Left cardiac atrium (tissue), 4 donors: ENCODE data around the gene CCDC24. TPM values are rescaled to one million over a fixed set of nuclear protein-coding genes. Genes with fewer than 3 reads are reported as not detected.

ENCODE experiments used
- ATAC-seq, 2 donors: fragments of 200-7000 bp; cut with Tn5 transposase; one replicate each; pipeline ENCODE4 v1.9.1; 2020; ENCODE audit warnings: mild to moderate bottlenecking in 2 of 2, moderate library complexity in 2 of 2
- DNase-seq: peaks from one replicate; pipeline ENCODE4 v3.0.0-alpha.2; 2020
- intact Hi-C, 2 donors: fragments of 100-400 bp; cut with DNase I; formaldehyde crosslinking; loops; one replicate each; pipeline versions ENCODE4 v1.14.1 to v1.15.1; 2022 to 2023
- total RNA-seq, 2 donors: library from RNA; stranded (reverse); fragmentation: NEBNext Ultra II Directional; extraction: Animal tissue kit (Norgen Biotek cat#: 25700); gene quantifications; one replicate each; pipeline ENCODE4 v1.2.1, GENCODE V29; 2021
- donor health status: DM: no; HTN: yes; CAD: no.
- donor health status: DM: no; HTN: yes; CAD: no; lungs with severe emphysema.
- donor health status: DM: yes; HTN: yes; CAD: no.
- donor health status: Dilated cardiomyopathy.

The CCDC24 gene
- total RNA-seq, 2 donors from 2014 or later: 1.8 to 2.2 TPM

DNA sequence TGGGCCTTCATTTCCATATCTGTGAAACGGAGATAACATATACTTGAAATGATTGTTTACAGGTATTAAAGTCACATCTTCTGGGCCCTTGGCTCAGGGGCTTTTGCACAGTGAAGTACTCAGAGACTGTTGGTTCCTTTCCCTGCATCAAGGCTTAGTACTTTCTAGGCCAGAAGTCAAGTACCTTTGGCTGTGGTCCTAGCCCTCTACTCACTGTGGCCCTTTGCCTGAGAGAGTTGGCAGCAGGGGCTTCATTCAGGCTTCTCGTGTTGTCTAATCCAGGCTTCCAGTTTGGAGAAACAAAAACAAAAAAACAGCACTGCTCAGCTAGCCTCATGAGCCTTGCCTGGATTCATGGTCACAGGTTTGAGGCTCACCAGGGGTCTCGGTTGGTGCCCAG, 29.7 kb upstream of the CCDC24 start:
- no peak for ATAC-seq
- no peak for DNase-seq
- intact Hi-C loops: no loop called here

GRCh38 chr1:43962324-43962723, 29.1 kb upstream of the CCDC24 start:
- intact Hi-C loops: no loop called here
- ATAC-seq: no peak
- DNase-seq: no peak

- DNase-seq (no peak), ATAC-seq (no peak)
- intact Hi-C loops: no loop called here
Measured at GRCh38 chr1:43963006-43963405, 28.4 kb upstream of the CCDC24 start.

GRCh38 chr1:43963890-43964289, 27.5 kb upstream of the CCDC24 start:
- no peak for ATAC-seq
- no peak for DNase-seq
- intact Hi-C loops: no loop called here

DNA sequence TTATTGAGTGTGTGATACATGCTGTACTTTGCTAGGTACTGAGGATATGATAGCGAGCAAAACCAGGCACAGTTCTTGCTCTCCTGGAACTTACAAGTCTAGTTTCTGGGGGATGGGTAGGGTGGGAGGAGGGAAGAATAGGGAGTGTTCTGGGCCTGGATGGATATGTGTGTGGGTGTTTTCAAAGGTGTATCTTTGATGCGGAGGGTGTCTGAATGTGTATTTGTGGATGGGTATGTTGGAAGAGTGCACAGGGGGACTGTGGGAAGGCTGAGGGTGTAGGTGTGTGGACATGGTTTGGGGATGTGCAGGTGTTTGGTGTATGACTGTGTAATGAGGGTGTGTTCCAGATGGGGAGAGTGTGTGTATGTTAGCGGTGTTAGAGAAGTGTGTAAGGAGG, 26.1 kb upstream of the CCDC24 start:
- ATAC-seq (no peak), DNase-seq (no peak)
- intact Hi-C loops: no loop called here

GRCh38 chr1:43968348-43968948, 23.0 kb upstream of the CCDC24 start:
- intact Hi-C loops: no loop called here
- ATAC-seq (no peak), DNase-seq (no peak)

GRCh38 chr1:43969416-43969745, 22.0 kb upstream of the CCDC24 start:
- intact Hi-C loops: no loop called here
- no peak for DNase-seq
- ATAC-seq: no peak

DNA sequence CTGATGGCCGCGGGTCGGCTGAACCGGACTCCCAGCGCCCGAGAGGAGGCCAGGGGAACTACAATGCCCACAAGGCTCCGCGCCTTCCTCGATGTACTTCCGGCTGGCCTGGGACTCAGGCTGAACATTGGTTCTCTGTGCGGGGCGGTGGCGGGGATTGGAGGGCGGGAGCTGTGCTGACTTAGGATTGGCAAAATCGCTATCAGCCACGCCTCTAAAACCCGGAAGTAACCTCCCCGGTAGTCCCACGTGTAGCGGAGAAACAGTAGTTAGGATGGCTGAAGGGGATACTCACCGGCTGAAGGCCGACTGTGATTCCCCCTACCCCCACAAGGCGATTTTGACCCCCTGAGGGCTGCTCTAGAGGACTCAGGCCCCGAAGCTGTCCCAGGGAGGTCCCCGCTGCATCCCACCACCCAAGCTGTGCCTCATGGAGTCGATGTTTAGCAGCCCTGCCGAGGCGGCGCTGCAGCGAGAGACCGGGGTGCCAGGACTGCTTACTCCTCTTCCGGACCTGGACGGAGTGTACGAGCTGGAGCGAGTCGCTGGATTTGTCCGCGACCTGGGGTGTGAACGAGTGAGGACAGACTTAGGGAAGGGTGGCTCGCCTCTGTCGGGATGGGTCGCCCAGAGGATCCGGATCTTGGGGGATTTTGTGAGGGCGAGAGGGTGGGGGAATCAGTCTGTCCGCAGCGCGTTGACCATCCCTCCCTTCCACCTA, 21.5 kb upstream of the CCDC24 start, which contains the start of gene DPH2:
DPH2 (plus strand) TSS at position 265 of the 721 bp plus-strand sequence; CDS start at position 431, 166 bp downstream.
- DNase-seq: peak; percentile 98
- ATAC-seq: peak; percentile 93 to 95
- intact Hi-C loops: no loop called here

- DNase-seq (no peak), ATAC-seq (no peak)
- intact Hi-C loops: no loop called here
Measured at GRCh38 chr1:43970502-43970901, 20.9 kb upstream of the CCDC24 start.

DNA sequence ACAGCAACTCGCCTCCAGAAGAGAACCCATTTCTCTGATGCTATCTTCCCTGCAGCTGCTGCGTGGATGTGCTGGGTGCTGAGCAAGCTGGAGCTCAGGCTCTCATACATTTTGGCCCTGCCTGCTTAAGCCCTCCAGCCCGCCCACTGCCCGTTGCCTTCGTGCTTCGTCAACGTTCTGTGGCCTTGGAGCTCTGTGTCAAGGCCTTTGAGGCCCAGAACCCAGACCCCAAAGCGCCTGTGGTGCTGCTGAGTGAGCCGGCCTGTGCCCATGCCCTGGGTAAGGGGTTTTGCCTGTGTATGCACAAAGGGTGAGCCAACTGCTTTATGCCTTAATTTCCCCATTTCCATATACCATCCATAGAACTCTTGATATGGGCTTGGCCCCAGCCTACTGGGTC, 20.5 kb upstream of the CCDC24 start:
- intact Hi-C loops: no loop called here
- no peak for DNase-seq

DNA sequence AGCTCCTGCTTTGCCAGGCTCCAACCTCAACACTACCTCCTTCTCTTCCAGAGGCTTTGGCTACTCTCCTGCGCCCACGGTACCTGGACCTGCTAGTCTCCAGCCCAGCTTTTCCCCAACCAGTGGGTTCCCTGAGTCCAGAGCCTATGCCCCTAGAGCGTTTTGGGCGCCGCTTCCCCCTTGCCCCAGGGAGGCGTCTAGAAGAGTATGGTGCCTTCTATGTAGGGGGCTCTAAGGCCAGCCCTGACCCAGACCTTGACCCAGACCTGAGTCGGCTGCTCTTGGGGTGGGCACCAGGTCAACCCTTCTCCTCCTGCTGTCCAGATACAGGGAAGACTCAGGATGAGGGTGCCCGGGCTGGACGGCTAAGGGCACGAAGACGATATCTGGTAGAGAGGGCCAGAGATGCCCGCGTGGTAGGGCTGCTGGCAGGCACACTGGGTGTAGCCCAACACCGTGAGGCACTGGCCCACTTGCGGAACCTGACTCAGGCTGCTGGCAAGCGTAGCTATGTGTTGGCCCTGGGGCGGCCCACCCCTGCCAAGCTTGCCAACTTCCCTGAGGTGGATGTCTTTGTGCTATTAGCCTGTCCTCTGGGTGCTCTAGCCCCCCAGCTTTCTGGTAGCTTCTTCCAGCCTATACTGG, 19.9 kb upstream of the CCDC24 start:
- intact Hi-C loops: no loop called here
- no peak for ATAC-seq
- no peak for DNase-seq

More for the DNA sequence above, 20.5 kb upstream of the CCDC24 start:
- ATAC-seq: no peak

DNA sequence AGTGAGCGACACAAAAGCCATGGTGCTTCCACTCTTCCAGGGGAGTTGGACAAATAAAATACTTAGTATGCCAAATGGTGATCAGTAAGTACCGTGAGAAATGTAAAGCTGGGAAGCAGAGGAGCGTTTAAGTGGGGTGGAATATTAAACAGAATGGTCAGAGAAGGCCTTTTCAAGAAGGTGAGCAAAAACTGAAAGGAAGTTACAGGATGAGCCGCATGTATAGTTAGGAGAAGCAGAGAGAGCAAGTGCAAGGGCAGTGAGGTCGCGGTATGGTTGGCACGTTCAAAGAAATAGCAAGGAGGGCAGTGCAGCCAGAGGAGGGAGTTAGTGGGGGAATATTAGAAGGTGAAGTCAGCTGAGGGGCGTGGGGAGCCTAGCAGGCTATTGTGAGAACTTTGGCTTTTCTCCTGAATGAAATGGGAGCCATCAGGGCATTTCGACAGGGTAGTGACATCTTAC, 17.4 kb upstream of the CCDC24 start:
- ATAC-seq (no peak), DNase-seq (no peak)
- intact Hi-C loops: no loop called here

GRCh38 chr1:43974443-43975248, 16.8 kb upstream of the CCDC24 start, which contains the start of gene ATP6V0B:
TSS of gene ATP6V0B (plus strand) at chr1:43974960. CDS start at chr1:43975041, 81 bp downstream.
- DNase-seq: peak; percentile 98
- intact Hi-C loops: no loop called here
- ATAC-seq: peak; percentile 88 to 92

DNA sequence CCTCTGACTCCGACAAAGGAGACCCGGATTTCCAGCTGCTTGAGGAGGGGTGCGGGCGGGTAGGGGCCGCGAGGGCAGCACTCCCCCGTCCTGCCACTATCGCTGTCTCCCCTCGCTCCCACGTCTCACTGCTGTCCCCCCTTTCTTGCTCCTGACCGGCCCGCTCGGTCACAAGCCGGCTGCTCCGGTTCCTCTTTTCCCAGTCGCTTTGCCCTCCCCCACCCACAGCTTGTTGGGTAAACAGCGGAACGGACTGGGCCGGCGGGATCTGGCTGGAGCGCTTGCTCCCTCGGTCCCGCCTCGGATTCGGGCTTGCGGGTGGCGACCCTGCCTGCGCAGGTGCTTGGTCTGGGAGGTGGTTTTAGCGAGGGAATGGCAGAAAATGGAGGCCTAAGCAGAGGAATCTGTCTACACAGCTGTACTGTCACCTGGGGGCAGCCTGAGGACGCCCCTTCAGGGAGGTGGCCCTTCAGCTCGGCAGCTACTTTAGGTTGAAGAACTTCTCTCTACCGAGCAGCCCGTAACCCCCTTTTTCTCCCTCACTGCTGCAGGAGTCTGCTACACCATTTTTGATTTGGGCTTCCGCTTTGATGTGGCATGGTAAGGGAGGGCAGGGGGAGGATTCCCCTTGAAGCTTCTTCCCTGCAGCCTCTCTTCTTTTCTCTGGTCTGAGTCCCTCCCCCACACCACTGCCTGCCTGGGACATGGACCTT, 16.0 kb upstream of the CCDC24 start:
- DNase-seq: peak; percentile 74
- peak; percentile 34 to 39 for ATAC-seq
- intact Hi-C loops: no loop called here

DNA sequence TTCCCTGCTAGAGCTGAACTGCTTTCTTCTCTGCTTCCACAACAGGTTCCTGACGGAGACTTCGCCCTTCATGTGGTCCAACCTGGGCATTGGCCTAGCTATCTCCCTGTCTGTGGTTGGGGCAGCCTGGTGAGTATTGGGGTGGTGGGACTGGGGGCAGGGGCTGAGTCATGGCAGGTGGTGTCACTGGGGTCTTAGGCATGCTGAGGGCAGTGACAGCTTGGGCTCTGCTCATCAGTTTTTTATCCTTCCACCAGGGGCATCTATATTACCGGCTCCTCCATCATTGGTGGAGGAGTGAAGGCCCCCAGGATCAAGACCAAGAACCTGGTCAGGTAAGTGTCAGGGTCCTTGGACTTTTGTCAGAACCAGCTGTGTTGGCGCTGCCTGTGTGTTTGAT, 15.4 kb upstream of the CCDC24 start:
- no peak for ATAC-seq
- intact Hi-C loops: no loop called here
- DNase-seq: no peak

DNA sequence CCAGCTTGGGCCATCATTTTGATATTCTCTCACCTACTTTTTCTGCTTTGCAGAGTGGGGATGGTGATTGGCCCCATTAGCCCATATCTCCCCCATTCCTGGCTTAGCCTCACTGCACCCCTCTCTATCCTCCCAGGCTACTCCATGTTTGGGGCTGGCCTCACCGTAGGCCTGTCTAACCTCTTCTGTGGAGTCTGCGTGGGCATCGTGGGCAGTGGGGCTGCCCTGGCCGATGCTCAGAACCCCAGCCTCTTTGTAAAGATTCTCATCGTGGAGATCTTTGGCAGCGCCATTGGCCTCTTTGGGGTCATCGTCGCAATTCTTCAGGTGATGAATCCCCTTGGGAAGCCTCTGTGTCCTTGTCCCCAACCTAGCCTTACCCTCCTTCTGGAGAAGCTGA, 14.5 kb upstream of the CCDC24 start:
- DNase-seq: no peak
- no peak for ATAC-seq
- intact Hi-C loops: no loop called here

DNA sequence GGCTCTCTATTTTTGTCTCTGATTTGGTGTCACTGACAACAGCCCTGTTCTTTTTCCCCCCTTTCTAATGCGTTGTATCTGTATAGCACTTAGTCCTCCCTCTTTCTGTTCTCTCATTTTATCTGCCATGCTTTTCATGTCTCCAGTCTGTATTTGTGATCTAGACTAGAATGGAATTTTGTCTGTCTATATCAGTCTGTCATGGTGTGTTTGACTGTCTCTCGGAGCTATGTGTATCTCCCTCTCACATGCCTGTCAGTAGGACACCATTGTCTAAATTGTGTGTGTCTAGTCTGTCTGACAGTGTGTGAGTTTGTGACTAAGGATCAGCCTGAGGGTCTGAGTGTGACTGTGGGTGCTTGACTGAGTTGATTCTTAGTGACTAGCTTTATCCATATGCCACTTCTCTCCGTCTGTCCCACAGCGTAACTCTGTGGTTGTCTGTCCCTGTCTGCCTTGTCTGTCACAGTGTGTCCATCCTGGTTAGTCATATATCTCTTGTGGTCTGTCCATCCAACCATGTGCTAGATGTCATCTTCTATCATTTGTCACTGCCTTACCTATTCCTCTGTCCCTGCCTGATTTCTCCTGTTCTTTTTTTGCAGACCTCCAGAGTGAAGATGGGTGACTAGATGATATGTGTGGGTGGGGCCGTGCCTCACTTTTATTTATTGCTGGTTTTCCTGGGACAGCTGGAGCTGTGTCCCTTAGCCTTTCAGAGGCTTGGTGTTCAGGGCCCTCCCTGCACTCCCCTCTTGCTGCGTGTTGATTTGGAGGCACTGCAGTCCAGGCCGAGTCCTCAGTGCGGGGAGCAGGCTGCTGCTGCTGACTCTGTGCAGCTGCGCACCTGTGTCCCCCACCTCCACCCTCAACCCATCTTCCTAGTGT, 13.8 kb upstream of the CCDC24 start:
- intact Hi-C loops: no loop called here
- DNase-seq (no peak), ATAC-seq (no peak)

- DNase-seq (no peak), ATAC-seq (no peak)
- intact Hi-C loops: no loop called here
Measured at GRCh38 chr1:43978264-43978550, 13.2 kb upstream of the CCDC24 start.
